ENCODE results near the gene PPBP.

- TF ChIP-seq TEAD4 (CRISPR knock-in tag; IDR thresholded peaks at IDR 0.05) (no peak), CTCF (IDR thresholded peaks at IDR 0.05) (no peak), CREB1 (CRISPR knock-in tag; IDR thresholded peaks at IDR 0.05) (no peak), AR (CRISPR knock-in tag; IDR thresholded peaks at IDR 0.05) (no peak), SMAD4 (CRISPR knock-in tag; IDR thresholded peaks at IDR 0.05) (no peak), HMGXB4 (CRISPR knock-in tag; IDR thresholded peaks at IDR 0.05) (no peak), CREM (CRISPR knock-in tag; IDR thresholded peaks at IDR 0.05) (no peak), E2F5 (CRISPR knock-in tag; IDR thresholded peaks at IDR 0.05) (no peak), ZNF121 (CRISPR knock-in tag; IDR thresholded peaks at IDR 0.05) (no peak), MLX (CRISPR knock-in tag; IDR thresholded peaks at IDR 0.05) (no peak), MAX (CRISPR knock-in tag; IDR thresholded peaks at IDR 0.05) (no peak), TEAD1 (CRISPR knock-in tag; IDR thresholded peaks at IDR 0.05) (no peak)
These were observed 17.0 kb downstream of the PPBP start for GRCh38 chr4:73970945-73971344.
